ENCODE measurements around the gene NDFIP1.

Gene NDFIP1

DNA sequence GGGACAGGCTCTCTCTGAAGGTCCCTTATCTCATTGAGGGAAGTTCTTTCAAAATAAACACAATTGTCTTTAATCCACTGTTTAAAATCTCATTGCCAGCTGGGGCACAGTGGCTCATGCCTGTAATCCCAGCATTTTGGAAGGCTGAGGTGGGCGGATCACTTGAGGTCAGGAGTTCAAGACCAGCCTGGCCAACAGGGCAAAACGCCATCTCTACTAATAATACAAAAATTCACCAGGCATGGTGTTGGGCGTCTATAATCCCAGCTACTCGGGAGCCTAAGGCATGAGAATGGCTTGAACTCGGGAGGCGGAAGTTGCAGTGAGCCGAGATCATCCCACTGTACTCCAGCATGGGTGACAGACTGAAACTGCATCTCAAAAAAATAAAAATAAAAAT, 8.3 kb upstream of the NDFIP1 start:
- no peak overlapping the region for H3K27ac Mint-ChIP-seq

GRCh38 chr5:142102980-142103740, 5.4 kb upstream of the NDFIP1 start:
- Mint-ChIP-seq H3K4me1 (ENCODE audit: low read depth) (peaks cover 44% of the 10 kb centered on the region), H3K9me3 (no peaks in the 10 kb centered on the region), H3K27ac (peak overlapping the region; percentile 45), H3K36me3 (ENCODE audit: low read depth) (no peaks in the 10 kb centered on the region), H3K4me3 (no peak overlapping the region), H3K27me3 (ENCODE audit: low read depth) (no peaks in the 10 kb centered on the region)
- no peak for DNase-seq (ENCODE audit: low spot score)

More for the DNA sequence above, 8.3 kb upstream of the NDFIP1 start:
- peaks cover 38% of the 10 kb centered on the region for H3K4me1 Mint-ChIP-seq (ENCODE audit: low read depth)
- no peaks in the 10 kb centered on the region for H3K9me3 Mint-ChIP-seq
- no peaks in the 10 kb centered on the region for H3K36me3 Mint-ChIP-seq (ENCODE audit: low read depth)
- no peaks in the 10 kb centered on the region for H3K27me3 Mint-ChIP-seq (ENCODE audit: low read depth)
- no peak overlapping the region for H3K4me3 Mint-ChIP-seq
- no peak for DNase-seq (ENCODE audit: low spot score)

DNA sequence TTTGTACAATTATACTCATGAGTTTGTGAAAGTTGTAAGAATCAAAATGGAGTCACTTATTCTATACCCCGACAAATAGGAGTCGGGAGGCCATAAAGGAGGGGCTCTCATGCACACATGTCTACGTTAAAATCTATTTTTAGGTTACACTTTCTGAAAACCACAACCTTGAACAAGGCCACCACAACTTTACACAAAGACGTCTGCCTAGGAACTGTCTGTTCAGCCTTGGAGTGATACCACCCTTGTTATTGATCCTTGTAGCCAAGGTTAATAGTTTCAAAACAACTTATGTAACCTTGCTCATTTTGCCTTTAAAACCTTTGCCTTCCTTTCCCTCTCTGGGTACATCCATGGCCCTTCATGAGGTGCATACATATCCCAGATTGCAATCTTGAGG, 4.1 kb upstream of the NDFIP1 start:
- H3K27me3 Mint-ChIP-seq (ENCODE audit: low read depth): no peaks in the 10 kb centered on the region
- peaks cover 42% of the 10 kb centered on the region for H3K4me1 Mint-ChIP-seq (ENCODE audit: low read depth)
- DNase-seq (ENCODE audit: low spot score): peak; percentile 15
- H3K27ac Mint-ChIP-seq: peak overlapping the region; percentile 94
- peaks cover 2% of the 10 kb centered on the region for H3K36me3 Mint-ChIP-seq (ENCODE audit: low read depth)
- peak overlapping the region; percentile 27 for H3K4me3 Mint-ChIP-seq
- no peaks in the 10 kb centered on the region for H3K9me3 Mint-ChIP-seq

- Mint-ChIP-seq H3K4me3 (no peak overlapping the region), H3K9me3 (no peaks in the 10 kb centered on the region), H3K4me1 (ENCODE audit: low read depth) (peaks cover 49% of the 10 kb centered on the region), H3K36me3 (ENCODE audit: low read depth) (peaks cover 10% of the 10 kb centered on the region), H3K27me3 (ENCODE audit: low read depth) (no peaks in the 10 kb centered on the region), H3K27ac (no peak overlapping the region)
- DNase-seq (ENCODE audit: low spot score): no peak
Observed at GRCh38 chr5:142106061-142106460, 2.5 kb upstream of the NDFIP1 start.

- peak overlapping the region; percentile 80 for H3K4me3 Mint-ChIP-seq
- peaks cover 50% of the 10 kb centered on the region for H3K4me1 Mint-ChIP-seq (ENCODE audit: low read depth)
- peak overlapping the region; percentile 96 for H3K27ac Mint-ChIP-seq
- no peaks in the 10 kb centered on the region for H3K9me3 Mint-ChIP-seq
- H3K36me3 Mint-ChIP-seq (ENCODE audit: low read depth): peaks cover 15% of the 10 kb centered on the region
- H3K27me3 Mint-ChIP-seq (ENCODE audit: low read depth): no peaks in the 10 kb centered on the region
- DNase-seq (ENCODE audit: low spot score): no peak
Observed at GRCh38 chr5:142107036-142107735, 1.4 kb upstream of the NDFIP1 start.

GRCh38 chr5:142107736-142108431, 695 bp upstream of the NDFIP1 start:
- DNase-seq (ENCODE audit: low spot score): no peak
- Mint-ChIP-seq H3K4me3 (peak overlapping the region; percentile 80), H3K27me3 (ENCODE audit: low read depth) (no peaks in the 10 kb centered on the region), H3K36me3 (ENCODE audit: low read depth) (peaks cover 19% of the 10 kb centered on the region), H3K4me1 (ENCODE audit: low read depth) (peaks cover 53% of the 10 kb centered on the region), H3K27ac (peak overlapping the region; percentile 96), H3K9me3 (no peaks in the 10 kb centered on the region)

GRCh38 chr5:142109331-142110045, 909 bp downstream of the NDFIP1 start:
- Mint-ChIP-seq H3K27me3 (ENCODE audit: low read depth) (no peaks in the 10 kb centered on the region), H3K27ac (peak overlapping the region; percentile 95), H3K9me3 (no peaks in the 10 kb centered on the region), H3K4me3 (peak overlapping the region; percentile 91), H3K4me1 (ENCODE audit: low read depth) (peaks cover 60% of the 10 kb centered on the region), H3K36me3 (ENCODE audit: low read depth) (peaks cover 29% of the 10 kb centered on the region)
- no peak for DNase-seq (ENCODE audit: low spot score)

- H3K4me1 Mint-ChIP-seq (ENCODE audit: low read depth): peaks cover 55% of the 10 kb centered on the region
- H3K36me3 Mint-ChIP-seq (ENCODE audit: low read depth): peaks cover 29% of the 10 kb centered on the region
- DNase-seq (ENCODE audit: low spot score): peak; percentile 43
- H3K27ac Mint-ChIP-seq: peak overlapping the region; percentile 95
- no peaks in the 10 kb centered on the region for H3K9me3 Mint-ChIP-seq
- H3K4me3 Mint-ChIP-seq: peak overlapping the region; percentile 91
- no peaks in the 10 kb centered on the region for H3K27me3 Mint-ChIP-seq (ENCODE audit: low read depth)
Observed at GRCh38 chr5:142110046-142110531, 1.5 kb downstream of the NDFIP1 start.

DNA sequence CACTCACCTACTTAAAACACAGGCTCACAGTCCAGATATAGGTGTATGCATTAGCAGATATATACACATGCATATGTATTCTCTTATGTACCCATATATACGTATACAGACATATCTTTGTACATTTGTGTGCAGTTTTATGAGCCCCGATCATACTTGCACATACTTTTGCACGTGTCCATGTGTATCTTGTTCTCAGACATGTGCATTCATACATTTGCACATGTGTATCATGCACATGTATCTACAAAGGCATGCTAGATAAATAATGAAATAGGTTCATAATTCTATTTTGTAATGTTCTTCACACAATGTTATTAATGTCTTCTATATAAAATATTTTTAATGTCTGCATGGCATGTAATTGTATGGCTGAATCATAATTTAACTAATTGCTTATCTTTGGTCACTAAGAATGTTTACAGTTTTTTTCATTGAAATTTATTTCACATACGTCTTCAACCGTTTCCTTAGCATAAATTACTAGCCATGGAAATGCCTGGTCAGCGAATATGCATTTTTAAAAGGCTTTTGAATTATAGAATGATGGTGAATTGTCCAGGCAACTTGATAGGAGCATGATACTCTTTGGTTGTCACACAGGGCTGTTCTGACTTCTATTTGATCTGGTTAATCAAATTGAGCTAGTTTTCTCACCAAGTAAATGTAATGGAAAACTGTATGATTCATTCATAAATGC, 2.6 kb downstream of the NDFIP1 start:
- Mint-ChIP-seq H3K27me3 (ENCODE audit: low read depth) (no peaks in the 10 kb centered on the region), H3K4me1 (ENCODE audit: low read depth) (peaks cover 51% of the 10 kb centered on the region), H3K4me3 (peak overlapping the region; percentile 91), H3K9me3 (no peaks in the 10 kb centered on the region), H3K27ac (no peak overlapping the region), H3K36me3 (ENCODE audit: low read depth) (peaks cover 29% of the 10 kb centered on the region)
- no peak for DNase-seq (ENCODE audit: low spot score)

DNA sequence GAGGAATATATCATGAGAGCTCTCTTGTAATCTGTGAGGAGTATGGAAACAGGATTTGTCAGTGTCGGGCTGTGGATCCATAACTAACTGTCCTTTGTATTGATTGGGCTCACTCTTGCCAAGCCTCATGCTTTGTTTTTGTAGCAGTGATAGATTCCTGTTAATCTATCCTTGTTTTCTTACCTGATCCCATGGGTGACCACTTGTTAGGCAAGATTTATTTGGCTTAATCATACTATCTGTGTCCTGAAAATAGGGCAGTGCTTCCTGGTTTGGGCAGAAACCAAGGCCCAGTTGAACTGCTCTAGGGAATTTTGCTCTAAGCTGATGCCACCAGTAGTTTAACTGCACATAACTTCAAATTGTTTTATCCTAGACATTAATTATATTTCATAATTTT, 6.1 kb downstream of the NDFIP1 start:
- Mint-ChIP-seq H3K27ac (no peak overlapping the region), H3K36me3 (ENCODE audit: low read depth) (peaks cover 45% of the 10 kb centered on the region), H3K4me1 (ENCODE audit: low read depth) (peaks cover 45% of the 10 kb centered on the region), H3K9me3 (no peaks in the 10 kb centered on the region), H3K27me3 (ENCODE audit: low read depth) (no peaks in the 10 kb centered on the region), H3K4me3 (no peak overlapping the region)
- DNase-seq (ENCODE audit: low spot score): no peak

DNA sequence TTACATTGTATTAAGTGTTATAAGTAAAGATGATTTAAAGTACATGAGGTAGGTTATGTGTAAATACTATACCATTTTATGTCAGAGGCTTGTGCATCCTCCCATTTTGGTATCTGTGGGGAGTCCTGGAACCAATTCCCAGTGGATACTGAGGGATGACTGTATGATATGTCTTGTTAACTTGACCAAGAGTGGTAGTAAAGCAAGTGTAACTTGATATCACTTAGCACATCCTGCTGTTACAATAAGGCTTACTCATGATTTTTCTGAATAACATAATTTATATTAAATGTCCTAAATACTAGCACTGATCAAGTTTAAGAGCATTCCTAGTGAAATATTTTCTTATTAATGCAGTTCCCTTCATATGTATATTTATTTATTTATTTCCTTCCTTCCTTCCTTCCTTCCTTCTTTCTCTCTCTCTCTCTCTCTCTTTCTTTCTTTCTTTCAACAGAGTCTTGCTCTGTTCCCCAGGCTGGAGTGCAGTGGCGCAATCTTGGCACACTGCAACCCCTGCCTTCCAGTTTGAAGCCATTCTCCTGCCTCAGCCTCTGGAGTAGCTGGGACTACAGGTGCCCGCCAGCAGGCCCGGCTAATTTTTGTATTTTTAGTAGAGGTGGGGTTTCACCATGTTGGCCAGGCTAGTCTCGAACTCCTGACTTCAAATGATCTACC, 7.5 kb downstream of the NDFIP1 start:
- Mint-ChIP-seq H3K36me3 (ENCODE audit: low read depth) (peaks cover 40% of the 10 kb centered on the region), H3K27me3 (ENCODE audit: low read depth) (no peaks in the 10 kb centered on the region), H3K4me3 (no peak overlapping the region), H3K4me1 (ENCODE audit: low read depth) (peaks cover 44% of the 10 kb centered on the region), H3K9me3 (no peaks in the 10 kb centered on the region), H3K27ac (no peak overlapping the region)
- DNase-seq (ENCODE audit: low spot score): no peak

- Mint-ChIP-seq H3K9me3 (no peaks in the 10 kb centered on the region), H3K27me3 (ENCODE audit: low read depth) (no peaks in the 10 kb centered on the region), H3K4me1 (ENCODE audit: low read depth) (peaks cover 51% of the 10 kb centered on the region), H3K27ac (no peak overlapping the region), H3K36me3 (ENCODE audit: low read depth) (peaks cover 46% of the 10 kb centered on the region), H3K4me3 (no peak overlapping the region)
- DNase-seq (ENCODE audit: low spot score): no peak
Observed at GRCh38 chr5:142117579-142118151, 9.1 kb downstream of the NDFIP1 start.

All from T-helper 2 cell treated with Interferon-gamma antibody and Interleukin-4, amounts not matched to agents 5 μg/mL and 100 μg/mL, for 36 hours (primary cell).